A673 (cell line): ENCODE measurements around the gene KIF12. TPM values are rescaled to one million over a fixed set of nuclear protein-coding genes. Genes with fewer than 3 reads are reported as not detected.

Experiments
- BruUV-seq: library from RNA; stranded (reverse); fragments of 400-500 nt; replicated peaks from 2 replicates; lab custom pipeline; 2021; lab: Mats Ljungman, UMichigan
- CTCF ChIA-PET: fragments of 300-600 bp; sonication (Branson Sonifier 250); formaldehyde crosslinking; loops from one replicate; lab custom pipeline; 2022; ENCODE audit warnings: antibody characterized with exemption; lab: Charles Lee
- POLR2A ChIA-PET: fragments of 300-600 bp; sonication (Branson Sonifier 250); formaldehyde crosslinking; loops from one replicate; lab custom pipeline; 2022; ENCODE audit warnings: antibody characterized with exemption; ENCODE audit not compliant: low non-redundant PET; lab: Charles Lee
- DNase-seq: peaks from one replicate; pipeline ENCODE4 v3.0.0-alpha.2; 2015; ENCODE audit warnings: low spot score
- H3K27ac ChIP-seq: fragments of 200-600 bp; sonication (generic); 2 replicates; pipeline ENCODE4 v1.5.1; 2016; ENCODE audit warnings: mixed run types, low read depth, mild to moderate bottlenecking, mixed read lengths, antibody characterized with exemption, low read length; ENCODE audit not compliant: poor library complexity, severe bottlenecking
- H3K27me3 ChIP-seq: fragments of 200-600 bp; sonication (generic); replicated peaks from 2 replicates; pipeline ENCODE4 v1.6.1; 2017; ENCODE audit warnings: mixed run types, low read depth, mild to moderate bottlenecking, mixed read lengths, antibody characterized with exemption, low read length; ENCODE audit not compliant: insufficient read depth, poor library complexity
- H3K36me3 ChIP-seq: fragments of 200-600 bp; sonication (generic); 2 replicates; pipeline ENCODE4 v1.6.1; 2016; ENCODE audit warnings: mixed run types, mild to moderate bottlenecking, mixed read lengths, antibody characterized with exemption, low read length; ENCODE audit not compliant: insufficient read depth, poor library complexity, severe bottlenecking
- H3K4me1 ChIP-seq: fragments of 200-600 bp; sonication (generic); 2 replicates; pipeline ENCODE4 v1.6.1; 2017; ENCODE audit warnings: mixed run types, mild to moderate bottlenecking, mixed read lengths, antibody characterized with exemption, low read length; ENCODE audit not compliant: insufficient read depth, poor library complexity, severe bottlenecking
- H3K4me3 ChIP-seq: fragments of 200-600 bp; sonication (generic); 2 replicates; pipeline ENCODE4 v1.5.1; 2016; ENCODE audit warnings: low read depth, mixed run types, mild to moderate bottlenecking, mixed read lengths, low read length; ENCODE audit not compliant: poor library complexity, severe bottlenecking
- H3K9me3 ChIP-seq: fragments of 200-600 bp; sonication (generic); 2 replicates; pipeline ENCODE4 v1.6.1; 2016; ENCODE audit warnings: mixed run types, low read depth, mild to moderate bottlenecking, mixed read lengths, antibody characterized with exemption, low read length; ENCODE audit not compliant: poor library complexity, severe bottlenecking
- CTCF ChIP-seq: fragments of 300-800, 200-600 bp; sonication (generic); conservative IDR thresholded peaks from 2 replicates; pipeline ENCODE4 v1.5.1; 2017; ENCODE audit warnings: low read depth, mild to moderate bottlenecking, antibody characterized with exemption, low read length, moderate library complexity, mixed read lengths
- EZH2 ChIP-seq: fragments of 200-600 bp; sonication (generic); IDR thresholded peaks from 2 replicates; pipeline ENCODE4 v1.6.1; 2017; ENCODE audit warnings: borderline replicate concordance, low read depth, mild to moderate bottlenecking, mixed read lengths, antibody characterized with exemption, low read length; ENCODE audit not compliant: poor library complexity, severe bottlenecking
- intact Hi-C: fragments of 100-400 bp; cut with micrococcal nuclease; formaldehyde crosslinking; loops from one replicate; pipeline ENCODE4 v1.10.0; 2022; ENCODE audit not compliant: unreplicated experiment
- total RNA-seq: library from RNA; stranded (reverse); gene quantifications from 2 replicates; pipeline ENCODE4 v1.2.3, GENCODE V29; 2021

The KIF12 gene
- total RNA-seq, 1 experiment from 2014 or later = not detected

- intact Hi-C loops = no loop called here
- ChIA-PET CTCF (no interaction called here), POLR2A (no interaction called here)
- H3K4me1 ChIP-seq = no peaks in the 10 kb centered on the region
- no peaks in the 10 kb centered on the region for H3K27me3 ChIP-seq
- TF ChIP-seq CTCF = no peak
- TF ChIP-seq EZH2 = no peak
- DNase-seq = no peak
- no TSS peak for BruUV-seq
- H3K9me3 ChIP-seq = peaks cover 6% of the 10 kb centered on the region
- H3K36me3 ChIP-seq = no peaks in the 10 kb centered on the region
- H3K27ac ChIP-seq = no peak overlapping the region
- H3K4me3 ChIP-seq = no peak overlapping the region
Measured at GRCh38 chr9:114096866-114097612, 2.1 kb downstream of the KIF12 start.

DNA sequence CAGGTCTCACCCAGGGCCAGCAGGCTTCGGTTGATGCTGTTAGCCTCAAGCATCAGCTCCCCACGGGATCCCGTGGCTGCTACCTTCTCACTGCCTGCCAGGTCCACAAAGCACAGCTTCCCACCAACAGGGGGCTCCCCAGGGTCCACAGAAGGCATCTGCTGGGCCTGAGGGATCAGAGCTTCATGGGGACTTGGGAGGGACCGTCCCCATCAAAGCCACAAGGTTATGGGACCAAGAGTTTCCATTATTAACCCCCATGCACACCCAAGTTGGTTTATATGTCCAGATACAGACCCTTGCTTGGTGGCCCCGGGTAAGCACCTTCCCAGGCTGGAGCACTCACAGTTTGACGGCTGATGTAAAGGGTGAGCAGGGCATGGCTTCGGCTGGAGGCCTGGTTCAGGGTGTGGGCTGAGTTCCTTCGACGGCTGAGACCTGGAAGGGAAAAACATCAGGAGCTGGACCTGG lies 3.0 kb downstream of the KIF12 start:
- Histone ChIP-seq H3K4me3 (no peak overlapping the region), H3K9me3 (no peaks in the 10 kb centered on the region), H3K36me3 (no peaks in the 10 kb centered on the region), H3K27ac (no peak overlapping the region), H3K27me3 (no peaks in the 10 kb centered on the region), H3K4me1 (no peaks in the 10 kb centered on the region)
- CTCF ChIA-PET = interaction anchor here (0.7 to 1.2 kb wide), 3 partner anchors 12 to 59 kb away, joined by 3 read pairs; partner anchors contain the start of gene COL27A1
- POLR2A ChIA-PET = interaction anchor here (0.5 kb wide), 1 partner anchor 210 kb away, joined by 3 read pairs; no protein-coding TSS in a partner anchor
- intact Hi-C loops = no loop called here
- peak; percentile 49 for TF ChIP-seq CTCF
- no peak for TF ChIP-seq EZH2
- DNase-seq = peak; percentile 25
- no TSS peak for BruUV-seq

GRCh38 chr9:114094971-114095370 lies 4.1 kb downstream of the KIF12 start:
- CTCF ChIA-PET = no interaction called here
- H3K4me3 ChIP-seq = no peak overlapping the region
- no peaks in the 10 kb centered on the region for H3K4me1 ChIP-seq
- H3K36me3 ChIP-seq = no peaks in the 10 kb centered on the region
- no peaks in the 10 kb centered on the region for H3K27me3 ChIP-seq
- no peak for DNase-seq
- H3K9me3 ChIP-seq = no peaks in the 10 kb centered on the region
- POLR2A ChIA-PET = no interaction called here
- intact Hi-C loops = no loop called here
- TF ChIP-seq EZH2 (no peak), CTCF (no peak)
- H3K27ac ChIP-seq = no peak overlapping the region
- no TSS peak for BruUV-seq
